HG03521 (cell line): Measurements from ENCODE around the gene BHLHA15.

ENCODE experiments used
- ATAC-seq: cut with Tn5 transposase; IDR thresholded peaks from one replicate; pipeline ENCODE4 v1.9.1; 2021; ENCODE audit warnings: mild to moderate bottlenecking, moderate library complexity; ENCODE audit not compliant: unreplicated experiment

The BHLHA15 gene

DNA sequence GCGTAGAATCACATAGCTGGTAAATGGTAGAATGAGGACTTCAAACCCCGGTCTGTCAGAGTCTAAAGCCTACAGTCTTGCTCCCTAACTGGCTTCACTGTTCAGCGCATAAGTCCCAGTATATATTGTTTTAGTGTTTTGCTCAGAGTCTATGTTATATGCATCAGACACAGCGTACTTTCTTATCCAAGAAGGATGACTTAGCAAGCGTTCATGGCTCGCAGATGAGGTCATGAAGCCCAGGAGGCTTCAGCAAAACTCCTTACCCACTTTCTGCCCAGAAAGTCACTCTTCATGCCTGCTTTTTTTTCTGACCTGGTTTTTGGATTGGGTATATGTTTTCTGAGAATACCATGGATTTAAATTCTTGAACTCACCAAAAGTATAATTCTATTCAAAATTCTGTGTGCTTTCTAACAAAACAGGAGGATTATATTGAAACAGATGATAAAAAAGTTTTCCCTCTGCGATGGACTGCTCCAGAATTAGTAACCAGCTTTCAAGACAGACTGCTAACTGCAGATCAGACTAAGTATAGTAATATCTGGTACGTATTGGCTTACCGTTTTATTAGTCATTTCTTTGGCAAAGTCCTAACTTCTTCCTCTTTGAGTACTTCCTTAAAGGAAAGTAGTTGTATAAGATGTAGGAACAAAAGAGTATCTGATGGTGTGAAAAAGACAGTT lies 24.6 kb upstream of the BHLHA15 start:
- ATAC-seq = no peak

- no peak for ATAC-seq
These were observed 24.1 kb upstream of the BHLHA15 start for GRCh38 chr7:98187138-98187502.

GRCh38 chr7:98189559-98189958 lies 21.7 kb upstream of the BHLHA15 start:
- no peak for ATAC-seq

DNA sequence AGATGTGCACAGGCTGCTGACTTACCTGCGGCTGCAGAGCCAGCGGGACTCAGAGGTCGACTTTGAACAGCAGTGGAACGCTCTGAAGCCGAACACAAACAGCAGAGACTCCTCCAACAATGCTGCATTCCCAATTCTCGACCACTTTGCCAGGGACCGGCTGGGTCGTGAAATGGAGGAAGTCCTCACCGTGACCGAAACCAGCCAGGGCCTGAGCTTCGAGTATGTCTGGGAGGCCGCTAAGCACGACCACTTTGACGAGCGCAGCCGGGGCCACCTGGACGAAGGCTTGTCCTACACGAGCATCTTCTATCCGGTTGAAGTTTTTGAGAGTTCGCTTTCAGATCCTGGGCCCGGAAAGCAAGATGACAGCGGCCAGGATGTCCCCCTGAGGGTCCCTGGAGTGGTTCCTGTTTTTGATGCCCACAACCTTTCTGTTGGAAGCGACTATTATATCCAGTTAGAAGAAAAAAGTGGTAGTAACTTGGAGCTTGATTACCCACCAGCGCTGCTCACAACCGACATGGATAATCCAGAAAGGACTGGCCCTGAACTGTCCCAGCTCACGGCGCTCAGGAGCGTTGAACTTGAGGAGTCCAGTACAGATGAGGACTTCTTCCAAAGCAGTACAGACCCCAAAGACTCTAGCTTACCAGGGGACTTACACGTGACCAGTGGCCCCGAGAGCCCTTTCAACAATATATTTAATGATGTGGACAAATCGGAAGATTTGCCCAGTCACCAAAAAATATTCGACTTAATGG lies 19.4 kb upstream of the BHLHA15 start:
- no peak for ATAC-seq

GRCh38 chr7:98192781-98193457 lies 18.3 kb upstream of the BHLHA15 start:
- ATAC-seq = no peak

GRCh38 chr7:98193474-98194180 lies 17.6 kb upstream of the BHLHA15 start:
- ATAC-seq = no peak

DNA sequence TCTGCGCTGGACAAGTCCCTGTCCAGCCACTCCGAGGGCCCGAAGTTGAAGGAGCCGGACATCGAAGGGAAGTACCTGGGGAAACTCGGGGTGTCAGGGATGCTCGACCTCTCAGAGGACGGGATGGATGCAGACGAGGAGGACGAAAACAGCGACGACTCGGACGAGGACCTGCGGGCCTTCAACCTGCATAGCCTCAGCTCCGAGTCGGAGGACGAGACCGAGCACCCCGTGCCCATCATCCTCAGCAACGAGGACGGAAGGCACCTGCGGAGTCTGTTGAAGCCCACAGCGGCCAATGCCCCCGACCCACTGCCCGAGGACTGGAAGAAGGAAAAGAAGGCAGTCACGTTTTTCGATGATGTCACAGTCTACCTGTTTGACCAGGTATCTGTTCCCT lies 17.1 kb upstream of the BHLHA15 start:
- ATAC-seq = no peak

GRCh38 chr7:98194672-98195457 lies 16.4 kb upstream of the BHLHA15 start:
- no peak for ATAC-seq

GRCh38 chr7:98196706-98197605 lies 14.3 kb upstream of the BHLHA15 start:
- no peak for ATAC-seq

GRCh38 chr7:98199131-98199530 lies 12.1 kb upstream of the BHLHA15 start:
- ATAC-seq = no peak

DNA sequence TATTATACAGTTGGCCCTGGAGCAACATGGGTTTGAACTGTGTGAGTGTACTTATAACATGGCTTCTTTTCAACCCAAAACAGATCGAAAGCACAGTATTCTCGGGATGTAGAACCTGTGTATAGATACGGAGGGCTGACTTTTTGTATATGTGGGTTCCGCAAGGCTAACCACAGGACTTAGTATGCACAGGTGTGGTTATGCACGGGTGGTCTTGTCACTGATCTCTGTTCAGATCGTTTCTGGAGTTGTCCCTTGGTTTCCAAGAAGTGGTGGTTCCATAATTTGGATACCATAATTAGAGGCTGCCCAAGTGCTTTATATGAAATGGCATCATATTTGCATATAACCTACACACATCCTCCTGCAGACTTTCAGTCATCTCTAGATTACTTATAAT lies 10.9 kb upstream of the BHLHA15 start:
- ATAC-seq = peak; percentile 21

- ATAC-seq = peak; percentile 93
These were observed 8.7 kb upstream of the BHLHA15 start for GRCh38 chr7:98202367-98203195.

- ATAC-seq = no peak
These were observed 7.8 kb upstream of the BHLHA15 start for GRCh38 chr7:98203261-98203963.

DNA sequence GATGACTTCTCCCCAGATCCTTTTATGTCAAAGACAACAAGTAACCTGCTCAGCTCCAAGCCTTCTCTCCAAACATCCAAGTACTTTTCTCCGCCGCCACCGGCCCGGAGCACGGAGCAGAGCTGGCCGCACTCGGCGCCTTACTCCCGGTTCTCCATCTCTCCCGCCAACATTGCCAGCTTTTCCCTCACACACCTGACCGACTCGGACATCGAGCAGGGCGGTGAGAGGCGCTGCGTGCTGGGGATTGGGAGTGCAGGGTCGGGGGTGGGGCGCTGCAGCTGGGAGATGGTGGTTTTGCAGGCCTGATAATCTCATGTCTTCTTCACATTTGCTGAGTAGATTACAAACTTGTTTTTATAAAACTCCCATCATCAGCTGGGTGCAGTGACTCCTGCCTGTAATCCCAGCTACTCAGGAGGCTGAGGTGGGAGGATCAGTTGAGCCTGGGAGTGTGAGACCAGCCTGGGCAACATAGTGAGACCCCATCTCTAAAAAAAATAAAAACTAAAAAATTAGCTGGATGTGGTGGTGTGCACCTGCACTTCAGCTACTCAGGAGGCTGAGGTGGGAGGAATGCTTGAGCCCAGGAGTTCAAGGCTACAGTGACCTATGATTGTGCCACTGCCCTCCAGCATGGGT lies 7.2 kb upstream of the BHLHA15 start:
- ATAC-seq = no peak

- ATAC-seq = no peak
These were observed 6.6 kb upstream of the BHLHA15 start for GRCh38 chr7:98204670-98205069.

- no peak for ATAC-seq
These were observed 5.9 kb upstream of the BHLHA15 start for GRCh38 chr7:98205162-98205845.
